Pancreas (tissue), 10 donors: ENCODE measurements around the gene NLGN1. TPM values are rescaled to one million over a fixed set of nuclear protein-coding genes. Genes with fewer than 3 reads are reported as not detected.

Experiments
- ATAC-seq, 4 donors: fragments of 200-7000 bp; cut with Tn5 transposase; one replicate each; pipeline versions ENCODE4 v1.8.0 to v1.9.1; 2020; ENCODE audit warnings: mild to moderate bottlenecking in 4 of 4, moderate library complexity in 4 of 4
- DNase-seq, 6 donors: peaks; one replicate each; pipeline ENCODE4 v3.0.0-alpha.2; 2020
- FAIRE-seq: peaks from 2 replicates; lab custom pipeline; 2012; peaks lifted over from hg19 to GRCh38; lab: Jason Lieb, UNC
- H3K27ac ChIP-seq, 4 donors: fragments of 200-600 bp; sonication (generic); 1 replicate in 3 of 4; 2 replicates in 1 of 4; pipeline versions ENCODE4 v1.5.0 to v1.8.0; 2020
- H3K27me3 ChIP-seq, 4 donors: fragments of 200-600 bp; one replicate each; pipeline ENCODE4 v1.8.0; 2021
- H3K36me3 ChIP-seq, 3 donors: fragments of 200-600 bp; sonication (generic) in 1 of 3; one replicate each; pipeline versions ENCODE4 v1.5.0 to v1.8.0; 2020 to 2021
- H3K4me1 ChIP-seq, 3 donors: fragments of 200-600 bp; one replicate each; pipeline ENCODE4 v1.8.0; 2021
- H3K4me3 ChIP-seq, 4 donors: fragments of 200-600 bp; sonication (generic) in 2 of 4; one replicate each; pipeline versions ENCODE4 v1.5.0 to v1.8.0; 2020 to 2021
- H3K9me3 ChIP-seq, 4 donors: fragments of 200-600 bp; one replicate each; pipeline ENCODE4 v1.8.0; 2021
- WGBS, 2 donors: extraction: QIAGEN DNeasy Blood & Tissue Kit; methylation state at CpG; one replicate each; pipeline ENCODE4 v1.1.7; 2013; 5-methylcytosine and 5-hydroxymethylcytosine counted together
- intact Hi-C, 3 donors: fragments of 100-400 bp; cut with DNase I; formaldehyde crosslinking; loops; one replicate each; pipeline versions ENCODE4 v1.11.1 to v1.14.2; 2022
- polyA plus RNA-seq, 2 donors: library from polyadenylated mRNA; stranded (reverse); fragments of 200-250 nt; gene quantifications; one replicate each; pipeline ENCODE4 v1.2.3, GENCODE V29; 2013
- total RNA-seq, 6 donors: library from RNA; stranded (reverse); fragmentation: NEBNext Ultra II Directional in 4 of 6; extraction: Animal tissue kit (Norgen Biotek cat#: 25700) in 4 of 6; gene quantifications; one replicate each; pipeline versions ENCODE4 v1.2.1 to v1.2.4, GENCODE V29; 2021 to 2023
- TF ChIP-seq, protein P1 (sequence below), 4 donors: fragments of 200-600 bp; sonication (generic) in 3 of 4; IDR thresholded peaks; one replicate each; pipeline versions ENCODE4 v1.5.0 to v1.8.0; 2021; ENCODE audit warnings: antibody characterized with exemption in 4 of 4
- donor health status: healthy with polysubstance abuse.
- donor health status: DM: no; HTN: no; CAD: no; lungs with moderate emphysema.
- donor health status: DM: no; HTN: no; CAD: no.
- donor health status: control.
- donor health status: control.
- donor health status: Bipolar disorder and iron deficiency.
- donor health status: DM: yes; HTN: yes; CAD: no.
- donor health status: DM: no; HTN: no; CAD: no.
- donor health status: DM: no; HTN: no; CAD: no.
- donor health status: DM: yes; HTN: yes; CAD: no.

NLGN1 gene
- total and polyA plus RNA-seq, 8 donors: 0.49 to 2.3 (median 0.84) TPM

DNA sequence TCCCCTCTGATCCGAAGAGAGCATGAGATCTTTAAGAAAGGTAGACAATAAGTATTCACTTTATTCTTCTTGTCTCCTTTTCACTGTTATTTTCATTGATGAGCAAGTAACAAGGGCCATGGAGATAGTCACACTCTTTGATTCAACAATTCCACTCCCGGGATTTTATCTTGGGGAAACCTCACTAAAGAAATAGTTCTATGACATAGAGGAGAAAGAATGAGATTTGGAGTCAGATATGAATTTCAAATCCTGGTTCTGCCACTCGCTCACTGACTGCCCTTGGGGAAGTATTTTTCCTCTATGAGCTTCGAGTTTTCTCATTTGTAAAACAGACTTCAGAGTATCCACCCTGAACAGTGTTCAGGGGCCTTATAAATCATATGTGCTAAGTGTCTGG lies 514.6 kb downstream of the NLGN1 start:
- Histone ChIP-seq H3K36me3 (no peaks in the 10 kb centered on the region), H3K27ac (no peak overlapping the region), H3K4me3 (no peak overlapping the region), H3K9me3 (no peaks in the 10 kb centered on the region), H3K4me1 (no peaks in the 10 kb centered on the region), H3K27me3 (no peaks in the 10 kb centered on the region)
- TF ChIP-seq, protein P1, sequence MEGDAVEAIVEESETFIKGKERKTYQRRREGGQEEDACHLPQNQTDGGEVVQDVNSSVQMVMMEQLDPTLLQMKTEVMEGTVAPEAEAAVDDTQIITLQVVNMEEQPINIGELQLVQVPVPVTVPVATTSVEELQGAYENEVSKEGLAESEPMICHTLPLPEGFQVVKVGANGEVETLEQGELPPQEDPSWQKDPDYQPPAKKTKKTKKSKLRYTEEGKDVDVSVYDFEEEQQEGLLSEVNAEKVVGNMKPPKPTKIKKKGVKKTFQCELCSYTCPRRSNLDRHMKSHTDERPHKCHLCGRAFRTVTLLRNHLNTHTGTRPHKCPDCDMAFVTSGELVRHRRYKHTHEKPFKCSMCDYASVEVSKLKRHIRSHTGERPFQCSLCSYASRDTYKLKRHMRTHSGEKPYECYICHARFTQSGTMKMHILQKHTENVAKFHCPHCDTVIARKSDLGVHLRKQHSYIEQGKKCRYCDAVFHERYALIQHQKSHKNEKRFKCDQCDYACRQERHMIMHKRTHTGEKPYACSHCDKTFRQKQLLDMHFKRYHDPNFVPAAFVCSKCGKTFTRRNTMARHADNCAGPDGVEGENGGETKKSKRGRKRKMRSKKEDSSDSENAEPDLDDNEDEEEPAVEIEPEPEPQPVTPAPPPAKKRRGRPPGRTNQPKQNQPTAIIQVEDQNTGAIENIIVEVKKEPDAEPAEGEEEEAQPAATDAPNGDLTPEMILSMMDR (IDR thresholded peaks at IDR 0.05): no peak
- 37 to 40% methylated on average over 4 of the region's 4 CpGs for WGBS, 2 donors
- ATAC-seq (no peak), FAIRE-seq (no peak), DNase-seq (no peak)
- intact Hi-C loops: no loop called here

DNA sequence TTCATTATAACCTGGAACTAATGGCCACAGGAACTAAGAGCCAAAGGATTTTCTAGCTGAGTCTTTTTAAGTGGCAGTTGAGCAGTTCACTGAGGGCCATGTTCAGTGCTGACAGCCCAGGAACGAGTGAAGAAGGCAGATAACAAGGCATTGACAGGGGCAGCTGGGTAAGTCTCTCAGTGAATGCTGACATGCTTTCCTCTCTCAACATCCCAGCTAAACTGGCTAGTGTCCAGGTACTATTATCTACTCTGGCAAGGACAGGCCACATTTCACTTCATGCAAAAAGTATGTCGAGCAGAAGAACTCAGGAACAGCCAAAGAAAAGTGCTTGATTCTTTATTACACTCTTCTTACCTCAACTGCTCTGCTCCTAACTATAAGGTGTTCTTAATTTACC lies 515.9 kb downstream of the NLGN1 start:
- H3K27ac ChIP-seq: no peak overlapping the region

DNA sequence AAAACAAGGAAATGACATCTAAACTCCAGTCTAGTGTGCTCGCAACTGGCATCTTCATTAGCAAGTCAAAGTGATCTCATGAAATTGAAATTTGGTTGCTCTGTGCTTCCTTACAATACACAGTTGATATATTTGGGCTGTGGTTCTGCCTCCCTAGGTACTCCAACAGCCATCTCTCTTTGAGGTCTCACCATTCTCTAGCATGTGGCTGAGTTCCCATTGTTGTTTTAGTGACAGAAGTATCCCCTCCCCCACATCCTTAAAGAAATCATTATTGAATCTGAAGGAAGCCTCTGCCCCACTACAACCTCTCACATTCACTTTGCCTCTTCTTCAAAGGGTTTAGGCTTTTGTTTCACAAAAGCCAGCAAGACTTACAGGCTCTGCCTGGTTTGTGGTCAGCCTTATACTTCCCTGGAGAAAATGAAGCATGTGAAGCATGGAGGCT lies 516.5 kb downstream of the NLGN1 start:
- DNase-seq: no peak
- ATAC-seq: no peak
- Histone ChIP-seq H3K9me3 (no peaks in the 10 kb centered on the region), H3K27me3 (no peaks in the 10 kb centered on the region), H3K4me3 (no peak overlapping the region), H3K27ac (no peak overlapping the region), H3K4me1 (no peaks in the 10 kb centered on the region), H3K36me3 (no peaks in the 10 kb centered on the region)
- TF ChIP-seq, protein P1 (IDR thresholded peaks at IDR 0.05): no peak
- FAIRE-seq: no peak
- 70 to 87% methylated on average over 1 of the region's 1 CpG for WGBS, 2 donors
- intact Hi-C loops: no loop called here

More for the DNA sequence above, 515.9 kb downstream of the NLGN1 start:
- FAIRE-seq: no peak
- H3K4me3 ChIP-seq: no peak overlapping the region
- no peaks in the 10 kb centered on the region for H3K4me1 ChIP-seq
- no peak for DNase-seq
- no peaks in the 10 kb centered on the region for H3K27me3 ChIP-seq
- H3K36me3 ChIP-seq: no peaks in the 10 kb centered on the region
- 7% methylated on average over 2 of the region's 2 CpGs for WGBS, 2 donors
- TF ChIP-seq, protein P1 (IDR thresholded peaks at IDR 0.05): no peak
- H3K9me3 ChIP-seq: no peaks in the 10 kb centered on the region
- no peak for ATAC-seq
- intact Hi-C loops: no loop called here

DNA sequence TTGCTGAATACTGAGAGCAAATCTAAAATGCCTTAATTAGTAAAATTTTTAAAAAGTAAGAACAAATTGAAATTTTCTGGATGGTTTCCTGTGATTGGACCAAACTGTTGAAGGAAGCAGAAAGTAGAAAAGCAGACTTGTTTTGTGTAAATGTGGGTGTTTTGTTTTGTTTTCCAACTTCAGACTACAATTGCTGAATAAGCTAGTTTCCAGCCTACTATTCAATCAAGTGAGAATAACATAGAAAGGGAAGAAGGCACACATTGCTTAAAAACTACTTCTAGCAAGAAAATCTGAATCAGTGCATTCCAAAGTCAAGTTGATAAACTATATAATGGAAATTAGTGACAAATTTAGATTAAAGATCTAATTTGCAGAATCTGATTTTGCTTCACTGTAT lies 519.3 kb downstream of the NLGN1 start:
- Histone ChIP-seq H3K4me1 (no peaks in the 10 kb centered on the region), H3K4me3 (no peak overlapping the region), H3K36me3 (no peaks in the 10 kb centered on the region), H3K9me3 (no peaks in the 10 kb centered on the region), H3K27ac (no peak overlapping the region), H3K27me3 (no peaks in the 10 kb centered on the region)
- FAIRE-seq: no peak
- TF ChIP-seq, protein P1 (IDR thresholded peaks at IDR 0.05): no peak
- intact Hi-C loops: no loop called here
- DNase-seq: no peak
- ATAC-seq: no peak

DNA sequence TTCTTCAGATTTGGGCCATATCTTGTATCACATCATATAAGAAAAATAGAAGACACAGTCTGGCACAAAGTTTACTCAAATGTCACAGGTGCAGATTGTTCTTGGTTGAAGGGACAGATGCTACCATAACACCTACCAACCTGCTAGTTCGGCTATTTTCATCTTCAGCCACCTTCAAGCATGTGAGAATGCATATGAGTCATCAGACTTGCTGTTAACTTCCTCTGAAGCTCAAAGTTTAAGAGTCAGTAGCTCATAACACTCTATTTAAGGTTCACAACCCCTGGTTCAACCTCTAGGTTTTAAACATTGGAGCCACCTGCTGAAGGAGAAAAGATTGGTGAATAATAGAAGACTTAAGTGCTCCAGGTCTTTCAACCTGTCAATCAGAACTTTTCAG lies 522.8 kb downstream of the NLGN1 start:
- Histone ChIP-seq H3K36me3 (no peaks in the 10 kb centered on the region), H3K27me3 (no peaks in the 10 kb centered on the region), H3K4me3 (no peak overlapping the region), H3K9me3 (no peaks in the 10 kb centered on the region), H3K4me1 (no peaks in the 10 kb centered on the region), H3K27ac (no peak overlapping the region)
- intact Hi-C loops: no loop called here
- WGBS, 2 donors: 54 to 68% methylated on average over 1 of the region's 1 CpG
- no peak for DNase-seq
- TF ChIP-seq, protein P1 (IDR thresholded peaks at IDR 0.05): no peak
- no peak for FAIRE-seq
- no peak for ATAC-seq
